Liver (tissue), 3 donors: Measurements from ENCODE around the gene PRSS1.

Source experiments
- GABPA ChIP-seq, 2 donors: IDR thresholded peaks in 1 of 2; conservative IDR thresholded peaks in 1 of 2; 2 replicates each; pipeline ENCODE4 v1.6.1; 2016; ENCODE audit warnings: antibody characterized with exemption in 2 of 2, mild to moderate bottlenecking in 1 of 2, moderate library complexity in 1 of 2
- JUND ChIP-seq, 2 donors: IDR thresholded peaks; 2 replicates each; pipeline ENCODE4 v1.6.1; 2016; ENCODE audit warnings: antibody characterized with exemption in 2 of 2
- SP1 ChIP-seq: IDR thresholded peaks from 2 replicates; pipeline ENCODE4 v1.6.1; 2018; ENCODE audit warnings: antibody characterized with exemption, mild to moderate bottlenecking
- TAF1 ChIP-seq: conservative IDR thresholded peaks from 2 replicates; pipeline ENCODE4 v1.6.1; 2016; ENCODE audit warnings: antibody characterized with exemption, mild to moderate bottlenecking
- YY1 ChIP-seq: IDR thresholded peaks from 2 replicates; pipeline ENCODE4 v1.6.1; 2016; ENCODE audit warnings: antibody characterized with exemption, mild to moderate bottlenecking
- TF ChIP-seq, protein P1 (sequence below): fragments of 150-350 bp; IDR thresholded peaks from 2 replicates; pipeline ENCODE4 v1.5.1; 2017; ENCODE audit warnings: improper control_type of control experiment, low read depth, low read length; ENCODE audit not compliant: missing input control
- TF ChIP-seq, protein P2 (sequence below): IDR thresholded peaks from 2 replicates; pipeline ENCODE4 v1.6.1; 2016; ENCODE audit warnings: antibody characterized with exemption
- TF ChIP-seq, protein P3 (sequence below): IDR thresholded peaks from 2 replicates; pipeline ENCODE4 v1.6.1; 2016; ENCODE audit warnings: antibody characterized with exemption
- donor health status: healthy.
- donor health status: healthy.

DNA sequence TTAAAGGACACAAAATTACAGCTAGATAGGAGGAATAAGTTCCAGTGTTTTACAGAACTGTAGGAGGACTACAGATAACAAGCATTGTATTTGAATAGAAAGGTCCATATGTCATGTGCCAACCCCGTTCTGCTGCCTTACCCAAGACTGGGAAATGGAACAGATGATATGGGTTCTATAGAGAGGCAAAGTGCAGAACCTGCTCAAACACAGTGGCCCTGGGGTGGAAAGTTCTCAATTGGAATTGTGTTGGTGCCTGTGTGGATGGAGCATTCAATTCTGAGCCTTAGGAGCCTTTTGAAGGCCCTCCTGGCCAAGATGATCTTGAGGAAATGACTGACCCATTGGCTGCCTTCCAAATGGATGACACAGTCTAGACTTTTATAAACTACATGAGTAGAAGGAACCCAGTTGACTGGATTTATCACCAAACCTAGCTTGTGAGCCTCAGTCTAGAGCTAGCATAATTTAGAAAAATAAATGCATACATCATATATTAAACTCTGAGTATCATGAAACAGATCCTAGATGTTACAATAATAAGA lies 4.1 kb upstream of the PRSS1 start:
- TF ChIP-seq, protein P1, sequence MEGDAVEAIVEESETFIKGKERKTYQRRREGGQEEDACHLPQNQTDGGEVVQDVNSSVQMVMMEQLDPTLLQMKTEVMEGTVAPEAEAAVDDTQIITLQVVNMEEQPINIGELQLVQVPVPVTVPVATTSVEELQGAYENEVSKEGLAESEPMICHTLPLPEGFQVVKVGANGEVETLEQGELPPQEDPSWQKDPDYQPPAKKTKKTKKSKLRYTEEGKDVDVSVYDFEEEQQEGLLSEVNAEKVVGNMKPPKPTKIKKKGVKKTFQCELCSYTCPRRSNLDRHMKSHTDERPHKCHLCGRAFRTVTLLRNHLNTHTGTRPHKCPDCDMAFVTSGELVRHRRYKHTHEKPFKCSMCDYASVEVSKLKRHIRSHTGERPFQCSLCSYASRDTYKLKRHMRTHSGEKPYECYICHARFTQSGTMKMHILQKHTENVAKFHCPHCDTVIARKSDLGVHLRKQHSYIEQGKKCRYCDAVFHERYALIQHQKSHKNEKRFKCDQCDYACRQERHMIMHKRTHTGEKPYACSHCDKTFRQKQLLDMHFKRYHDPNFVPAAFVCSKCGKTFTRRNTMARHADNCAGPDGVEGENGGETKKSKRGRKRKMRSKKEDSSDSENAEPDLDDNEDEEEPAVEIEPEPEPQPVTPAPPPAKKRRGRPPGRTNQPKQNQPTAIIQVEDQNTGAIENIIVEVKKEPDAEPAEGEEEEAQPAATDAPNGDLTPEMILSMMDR = no peak
- TF ChIP-seq YY1 (no peak), TAF1 (no peak), SP1 (no peak), JUND (IDR thresholded peaks at IDR 0.05) (no peak), GABPA (IDR thresholded peaks at IDR 0.05 in 1 of 2, conservative IDR thresholded peaks at IDR 0.05 in 1 of 2) (no peak)
- TF ChIP-seq, protein P2, sequence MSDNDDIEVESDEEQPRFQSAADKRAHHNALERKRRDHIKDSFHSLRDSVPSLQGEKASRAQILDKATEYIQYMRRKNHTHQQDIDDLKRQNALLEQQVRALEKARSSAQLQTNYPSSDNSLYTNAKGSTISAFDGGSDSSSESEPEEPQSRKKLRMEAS = no peak
- TF ChIP-seq, protein P3, sequence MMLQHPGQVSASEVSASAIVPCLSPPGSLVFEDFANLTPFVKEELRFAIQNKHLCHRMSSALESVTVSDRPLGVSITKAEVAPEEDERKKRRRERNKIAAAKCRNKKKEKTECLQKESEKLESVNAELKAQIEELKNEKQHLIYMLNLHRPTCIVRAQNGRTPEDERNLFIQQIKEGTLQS = no peak
